ENCODE data around the gene GLO1. TPM values are rescaled to one million over a fixed set of nuclear protein-coding genes. Genes with fewer than 3 reads are reported as not detected.
"Not testable (repeated sequence)": the region's sequence is repeated elsewhere in the genome, so short reads cannot be mapped to it uniquely, and the experiment has no call there.

GLO1 gene
- total RNA-seq, 4 donors from 2014 or later, result 86.3 to 138 (median 116) TPM

- Histone ChIP-seq H3K27ac (no peak overlapping the region), H3K4me3 (no peak overlapping the region), H3K4me1 (no peaks in the 10 kb centered on the region), H3K36me3 (no peaks in the 10 kb centered on the region), H3K9me3 (no peaks in the 10 kb centered on the region), H3K27me3 (no peaks in the 10 kb centered on the region)
- intact Hi-C loops (cut with DNase I; ENCODE audit: low total_unique reads) (no loop called here), in situ Hi-C loops (cut with MboI; ENCODE audit: low sequenced_read_pairs in 4 of 4) (no loop called here)
- TF ChIP-seq CTCF (IDR thresholded peaks at IDR 0.05 in 4 of 5, conservative IDR thresholded peaks at IDR 0.05 in 1 of 5) (no peak), POLR2A (IDR thresholded peaks at IDR 0.05) (no peak)
- ATAC-seq, result no peak
- no peak for DNase-seq
Measured at GRCh38 chr6:38705924-38706323, 3.0 kb upstream of the GLO1 start.

GRCh38 chr6:38703949-38704590 is 1.1 kb upstream of the GLO1 start:
- Histone ChIP-seq H3K36me3 (no peaks in the 10 kb centered on the region), H3K4me3 (no peak overlapping the region), H3K9me3 (no peaks in the 10 kb centered on the region), H3K4me1 (no peaks in the 10 kb centered on the region), H3K27me3 (no peaks in the 10 kb centered on the region), H3K27ac (no peak overlapping the region)
- no peak for DNase-seq
- intact Hi-C loops (cut with DNase I; ENCODE audit: low total_unique reads) (loop anchor here (1.0 kb wide), 1 partner anchor 65 kb away; the partner anchor contains the start of gene BTBD9), in situ Hi-C loops (cut with MboI; ENCODE audit: low sequenced_read_pairs in 4 of 4) (no loop called here)
- no peak for ATAC-seq
- no peak for TF ChIP-seq CTCF (IDR thresholded peaks at IDR 0.05 in 4 of 5, conservative IDR thresholded peaks at IDR 0.05 in 1 of 5)
- no peak for TF ChIP-seq POLR2A (IDR thresholded peaks at IDR 0.05)

- TF ChIP-seq POLR2A (IDR thresholded peaks at IDR 0.05) (no peak), CTCF (IDR thresholded peaks at IDR 0.05 in 4 of 5, conservative IDR thresholded peaks at IDR 0.05 in 1 of 5) (no peak)
- intact Hi-C loops (cut with DNase I; ENCODE audit: low total_unique reads) (no loop called here), in situ Hi-C loops (cut with MboI; ENCODE audit: low sequenced_read_pairs in 4 of 4) (no loop called here)
- Histone ChIP-seq H3K27me3 (no peaks in the 10 kb centered on the region), H3K9me3 (no peaks in the 10 kb centered on the region), H3K36me3 (no peaks in the 10 kb centered on the region), H3K4me1 (no peaks in the 10 kb centered on the region), H3K4me3 (peak overlapping the region in 1 of 4 donors; percentile 98), H3K27ac (no peak overlapping the region)
- DNase-seq, result no peak
- no peak for ATAC-seq
Measured at GRCh38 chr6:38701551-38701950, 1.4 kb downstream of the GLO1 start.

- in situ Hi-C loops (cut with MboI; ENCODE audit: low sequenced_read_pairs in 4 of 4); H3K4me3 ChIP-seq; H3K27ac ChIP-seq; ATAC-seq; H3K27me3 ChIP-seq; DNase-seq; H3K9me3 ChIP-seq; H3K36me3 ChIP-seq; H3K4me1 ChIP-seq; intact Hi-C loops (cut with DNase I; ENCODE audit: low total_unique reads): not testable (repeated sequence)
Measured at GRCh38 chr6:38699702-38700101, 3.2 kb downstream of the GLO1 start.

GRCh38 chr6:38697846-38698245 is 5.1 kb downstream of the GLO1 start:
- no peak for TF ChIP-seq POLR2A (IDR thresholded peaks at IDR 0.05)
- TF ChIP-seq CTCF (IDR thresholded peaks at IDR 0.05 in 4 of 5, conservative IDR thresholded peaks at IDR 0.05 in 1 of 5), result no peak
- in situ Hi-C loops (cut with MboI; ENCODE audit: low sequenced_read_pairs in 4 of 4), result no loop called here
- no peaks in the 10 kb centered on the region for H3K36me3 ChIP-seq
- no peak for DNase-seq
- no peak for ATAC-seq
- H3K27ac ChIP-seq, result no peak overlapping the region
- H3K9me3 ChIP-seq, result no peaks in the 10 kb centered on the region
- no peaks in the 10 kb centered on the region for H3K27me3 ChIP-seq
- H3K4me1 ChIP-seq, result no peaks in the 10 kb centered on the region
- intact Hi-C loops (cut with DNase I; ENCODE audit: low total_unique reads), result no loop called here
- no peak overlapping the region for H3K4me3 ChIP-seq
